GM21367 (cell line): Measurements from ENCODE around the gene RPH3AL.

Experiments
- ATAC-seq: cut with Tn5 transposase; IDR thresholded peaks from one replicate; pipeline ENCODE4 v1.9.1; 2021; ENCODE audit not compliant: unreplicated experiment

RPH3AL gene

DNA sequence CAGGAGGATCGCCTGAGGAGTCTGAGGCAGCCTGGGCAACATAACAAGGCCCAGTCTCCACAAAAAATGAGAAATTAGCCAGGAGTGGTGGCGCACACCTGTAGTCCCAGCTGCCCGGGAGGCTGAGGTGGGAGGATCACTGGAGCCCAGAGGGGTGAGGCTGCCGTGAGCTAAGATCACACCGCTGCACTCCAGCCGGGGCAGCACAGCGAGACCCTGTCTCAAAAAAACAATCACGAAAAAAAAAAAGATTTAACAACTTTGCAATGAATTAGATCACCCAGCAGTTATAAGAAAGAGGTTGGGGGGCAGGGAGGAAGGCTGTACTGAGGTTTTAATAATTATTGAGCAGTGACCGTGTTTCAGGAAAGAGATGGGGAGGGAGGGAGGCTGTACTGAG lies 49.4 kb downstream of the RPH3AL start:
- no peak for ATAC-seq

DNA sequence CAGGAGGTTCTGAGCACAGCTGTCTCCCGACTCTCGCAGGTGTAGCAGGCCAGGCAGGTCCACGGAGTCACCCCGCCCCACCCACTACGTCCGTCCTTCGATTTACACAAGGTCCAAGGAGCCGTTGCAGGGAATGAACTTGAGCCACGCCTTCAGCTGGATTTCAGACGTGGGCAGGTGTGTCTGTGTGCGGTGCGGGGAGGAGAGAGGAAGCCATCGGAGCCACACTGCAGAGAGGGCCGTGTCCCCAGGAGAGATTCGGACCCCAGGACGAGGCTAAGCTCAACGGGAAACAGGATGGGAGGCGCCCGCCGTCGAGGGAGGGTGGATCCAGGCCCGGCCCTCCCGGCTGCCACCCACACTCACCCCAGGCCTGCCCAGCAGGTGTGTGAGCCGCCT lies 50.3 kb downstream of the RPH3AL start:
- ATAC-seq, result no peak

DNA sequence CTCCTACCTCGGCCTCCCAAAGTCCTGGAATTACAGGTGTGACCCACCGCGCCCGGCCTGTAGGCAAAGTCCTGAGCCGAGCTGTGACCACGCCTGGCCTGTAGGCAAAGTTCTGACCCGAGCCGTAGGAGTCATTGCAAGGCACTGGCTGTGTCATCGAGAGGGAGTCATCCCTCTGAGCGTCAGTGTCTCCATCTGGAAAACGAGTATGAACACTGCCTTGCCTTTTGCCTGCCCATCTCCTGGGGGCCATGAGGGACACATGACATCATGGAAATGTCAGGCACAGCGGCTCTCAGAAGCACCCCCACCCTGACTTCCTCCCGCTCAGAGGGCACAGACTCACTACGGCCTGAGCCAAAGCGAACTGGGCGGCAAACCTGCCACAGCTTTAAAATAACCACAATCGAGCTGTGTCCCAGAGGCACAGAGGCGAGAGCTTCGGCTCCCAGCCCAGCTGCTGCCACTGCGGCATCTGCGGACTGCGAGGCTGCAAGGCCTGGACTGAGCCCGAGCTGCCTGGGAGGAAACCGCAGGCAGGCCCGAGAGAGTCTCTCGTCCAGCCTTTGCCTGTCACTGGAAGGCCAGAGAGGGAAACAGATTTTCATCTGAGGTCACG lies 50.8 kb downstream of the RPH3AL start:
- ATAC-seq, result no peak

DNA sequence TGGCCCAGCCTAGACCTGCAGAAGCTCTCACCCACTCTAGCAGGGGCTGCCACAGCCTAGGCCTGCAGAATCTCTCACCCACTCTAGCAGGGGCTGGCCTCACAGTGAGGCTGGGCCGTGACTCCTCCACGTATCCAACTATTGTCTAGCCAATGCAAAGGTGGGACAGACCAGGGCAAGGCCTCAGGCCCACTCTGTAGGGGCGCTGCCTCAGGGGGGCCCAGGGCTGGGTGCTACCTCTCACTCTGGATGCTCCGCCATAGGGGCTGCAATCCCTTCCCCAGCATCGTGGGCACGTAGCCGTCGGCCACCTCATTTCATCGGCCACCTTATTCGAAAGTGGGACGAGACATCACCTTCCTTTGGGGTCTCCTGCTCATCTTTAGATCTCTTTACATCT lies 51.7 kb downstream of the RPH3AL start:
- ATAC-seq, result no peak

DNA sequence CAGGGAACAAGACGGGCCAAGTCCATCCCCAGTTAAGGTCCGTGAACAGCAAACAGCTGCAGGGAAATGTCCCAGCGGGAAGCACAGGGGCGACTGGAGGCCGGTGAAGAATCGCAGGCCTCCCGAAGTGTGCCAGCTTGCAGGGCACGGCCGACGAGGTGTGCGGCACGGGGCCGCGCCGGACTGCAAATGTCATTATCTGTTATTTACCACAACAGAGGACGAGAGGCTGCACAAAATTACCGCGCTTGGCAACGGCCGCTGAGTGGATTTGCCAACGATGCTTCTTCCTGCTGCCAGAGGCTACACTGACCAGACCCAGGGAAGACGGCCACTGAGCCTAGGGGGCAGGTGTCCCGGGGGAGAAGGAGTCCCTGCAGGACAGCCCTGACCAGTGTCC lies 53.1 kb downstream of the RPH3AL start:
- ATAC-seq, result no peak

DNA sequence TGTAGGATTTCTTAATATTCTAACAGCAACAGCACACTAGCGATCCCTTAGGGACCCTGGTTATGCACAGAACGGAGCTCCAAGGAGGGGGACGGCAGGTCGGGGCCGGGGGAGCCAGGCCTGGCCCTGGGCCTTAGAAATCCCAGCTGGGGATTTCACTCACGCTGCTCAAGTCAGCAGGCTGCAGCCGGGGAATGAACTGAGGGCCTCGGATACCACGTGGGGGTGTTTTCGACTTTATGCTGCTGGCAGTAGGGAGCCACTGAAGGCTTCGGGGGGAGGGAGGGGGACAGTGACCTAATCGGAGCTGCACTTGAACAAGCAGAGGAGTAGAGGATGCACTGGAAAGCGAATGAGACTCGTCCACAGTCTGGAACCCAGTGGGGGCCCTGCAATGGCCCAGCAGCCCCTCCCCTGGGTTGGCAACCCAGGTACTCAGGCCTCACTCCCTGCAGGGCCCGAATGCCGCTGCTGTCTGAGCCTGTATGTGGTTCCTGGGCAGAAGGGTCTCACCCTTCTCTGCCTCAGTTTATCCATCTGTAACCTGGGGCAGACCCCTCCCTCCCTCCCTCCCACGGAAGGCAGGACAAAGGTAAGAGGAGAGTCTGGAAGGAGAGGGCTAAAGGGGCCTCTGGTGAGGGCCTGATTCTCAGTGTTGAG lies 53.7 kb downstream of the RPH3AL start:
- ATAC-seq, result no peak

DNA sequence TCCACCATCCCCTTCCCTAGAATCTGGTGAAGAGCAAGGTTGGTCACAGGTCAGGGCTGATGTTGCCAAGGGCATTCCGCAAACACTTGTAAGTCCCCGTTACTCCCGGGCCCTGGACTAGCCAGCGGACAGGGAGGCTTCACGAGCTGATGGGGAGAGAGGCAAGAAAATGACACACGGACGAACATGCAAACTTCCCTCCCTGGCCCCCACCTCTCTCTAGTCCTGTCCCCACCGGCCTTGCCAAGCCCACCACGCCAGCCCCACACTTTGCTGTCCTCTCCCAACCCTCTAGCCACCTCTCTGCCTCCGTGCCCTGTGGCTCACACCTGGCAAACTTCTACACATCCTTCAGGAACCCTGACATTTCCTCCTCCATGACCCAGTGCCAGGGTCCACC lies 54.8 kb downstream of the RPH3AL start:
- ATAC-seq, result no peak

DNA sequence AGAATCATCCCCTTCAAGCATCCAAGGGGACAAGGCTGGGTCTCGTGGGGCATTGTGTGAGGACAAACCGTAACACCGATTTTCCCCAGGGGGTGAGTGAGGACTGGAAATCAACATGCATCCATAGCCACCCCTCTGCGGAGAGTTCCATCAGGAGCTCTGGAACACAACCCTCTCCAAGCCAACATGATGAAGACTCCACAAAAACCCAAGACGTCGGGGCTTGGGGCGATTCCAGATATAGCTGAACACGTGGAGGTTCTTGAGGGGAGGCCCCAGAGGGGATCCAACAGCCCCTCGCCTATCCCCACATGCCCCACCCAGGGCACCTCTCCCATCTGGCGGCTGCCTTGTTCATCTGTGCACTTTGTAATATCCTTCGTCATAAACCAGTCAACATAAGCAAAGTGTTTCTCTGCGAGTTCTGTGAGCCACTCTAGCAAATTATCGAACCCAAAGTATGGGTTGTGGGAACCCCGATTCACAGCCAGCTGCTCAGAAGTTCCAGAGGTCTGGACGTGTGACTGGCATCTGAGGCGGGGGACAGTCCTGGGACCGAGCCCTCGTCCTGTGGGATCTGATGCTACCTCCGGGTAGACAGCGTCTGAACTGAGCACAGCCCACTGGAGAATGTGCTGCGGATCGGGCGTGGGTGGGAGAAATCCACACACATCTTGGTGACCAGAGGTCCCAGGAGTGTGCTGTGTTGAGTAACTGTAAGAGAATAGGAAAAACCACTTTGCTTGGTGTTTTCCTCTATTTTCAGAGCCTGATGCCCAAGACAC lies 55.5 kb downstream of the RPH3AL start:
- ATAC-seq, result no peak

DNA sequence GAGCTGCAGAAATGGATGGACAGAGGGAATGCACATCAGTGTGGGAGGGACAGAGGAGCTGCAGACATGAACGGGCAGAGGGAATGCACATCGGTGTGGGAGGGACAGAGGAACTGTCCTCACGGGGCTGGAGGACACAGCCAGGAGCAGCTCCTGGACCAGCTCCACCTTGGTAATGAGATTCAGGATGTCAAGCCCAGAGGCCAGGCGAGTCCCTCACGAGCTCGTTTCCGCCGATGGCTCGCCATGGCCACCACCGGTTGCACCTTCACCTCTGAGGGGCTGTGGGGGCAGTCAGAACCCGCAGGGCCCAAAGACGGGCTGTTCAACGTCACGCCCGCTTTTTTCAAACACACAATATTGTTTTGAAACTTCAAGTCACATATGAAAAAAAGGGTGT lies 56.2 kb downstream of the RPH3AL start:
- ATAC-seq, result no peak

DNA sequence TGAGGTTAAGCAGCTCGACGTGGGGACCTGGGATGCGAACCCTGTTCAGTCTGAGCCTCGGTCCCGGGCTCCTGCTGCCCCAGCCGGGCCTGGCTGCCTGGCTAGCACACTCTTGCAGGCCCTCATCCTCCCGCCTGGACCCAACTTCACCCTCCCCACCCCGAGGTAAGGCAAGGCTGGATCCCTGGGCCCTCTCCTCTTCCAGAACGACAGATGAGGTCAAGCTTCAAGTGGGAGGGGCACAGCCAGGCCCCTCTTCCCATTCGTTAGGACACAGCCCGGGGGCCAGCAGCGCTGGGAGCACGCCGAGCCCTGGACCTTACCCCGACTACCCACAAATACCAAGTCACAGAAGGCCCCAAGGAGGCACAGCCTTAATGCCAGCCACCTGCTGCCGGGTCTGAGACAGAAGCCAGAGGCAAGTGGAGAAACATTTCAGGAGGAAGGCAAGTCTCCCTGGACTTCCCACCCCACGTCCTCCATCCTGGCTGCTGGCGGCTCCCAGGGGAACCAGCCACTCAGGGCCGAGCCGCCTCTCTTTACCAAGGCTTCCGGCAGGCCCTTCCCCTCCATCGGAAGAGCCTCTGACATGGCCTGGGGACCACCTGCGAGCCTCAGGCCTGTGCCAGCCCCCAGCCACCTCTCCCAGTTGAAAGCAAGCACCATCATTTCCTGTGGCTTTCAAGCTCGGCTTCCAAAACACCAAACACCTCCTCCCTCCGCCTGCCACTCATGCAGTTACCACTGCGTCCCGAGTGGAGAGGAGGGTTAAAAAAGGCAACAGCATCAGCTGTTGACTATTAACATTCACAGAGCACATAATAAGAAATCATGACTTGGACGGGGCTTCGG lies 59.9 kb downstream of the RPH3AL start:
- no peak for ATAC-seq

DNA sequence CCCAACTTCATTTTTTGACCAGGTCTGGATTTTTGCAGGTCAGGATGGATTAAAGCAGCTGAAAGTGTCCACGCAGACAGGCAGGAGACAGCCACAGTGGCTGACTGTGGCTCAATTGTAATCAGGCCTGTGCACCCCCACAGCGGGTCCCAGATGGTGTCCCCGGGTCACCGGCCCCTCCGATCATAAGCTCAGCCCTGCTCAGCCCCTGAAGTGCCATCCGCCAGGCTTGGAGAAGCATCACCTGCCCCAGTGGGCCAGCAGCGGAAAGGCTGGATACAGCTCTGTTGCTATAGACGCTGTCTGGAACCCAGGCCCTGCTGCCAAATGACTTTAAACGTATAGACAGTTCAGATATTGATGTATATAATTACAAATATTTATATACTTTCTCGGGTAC lies 60.6 kb downstream of the RPH3AL start:
- no peak for ATAC-seq

DNA sequence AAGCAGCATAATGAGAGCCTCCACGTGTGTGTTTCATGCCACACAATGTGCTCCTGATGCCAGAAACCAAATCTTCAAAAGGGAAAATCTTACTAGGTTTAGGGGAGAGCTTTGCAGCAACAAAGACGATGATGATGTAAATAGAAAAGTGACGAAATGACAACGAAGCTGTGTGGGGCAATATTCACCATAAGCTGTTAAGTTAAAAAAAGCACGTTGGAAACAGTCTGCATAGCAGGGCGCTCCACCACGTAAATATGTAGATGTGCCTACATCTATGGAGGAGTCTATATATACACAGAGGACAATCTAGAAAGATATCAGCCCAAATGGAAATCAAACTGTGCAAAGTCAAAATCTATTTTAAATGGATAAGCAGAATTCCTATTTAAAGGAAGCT lies 61.0 kb downstream of the RPH3AL start:
- ATAC-seq, result no peak

DNA sequence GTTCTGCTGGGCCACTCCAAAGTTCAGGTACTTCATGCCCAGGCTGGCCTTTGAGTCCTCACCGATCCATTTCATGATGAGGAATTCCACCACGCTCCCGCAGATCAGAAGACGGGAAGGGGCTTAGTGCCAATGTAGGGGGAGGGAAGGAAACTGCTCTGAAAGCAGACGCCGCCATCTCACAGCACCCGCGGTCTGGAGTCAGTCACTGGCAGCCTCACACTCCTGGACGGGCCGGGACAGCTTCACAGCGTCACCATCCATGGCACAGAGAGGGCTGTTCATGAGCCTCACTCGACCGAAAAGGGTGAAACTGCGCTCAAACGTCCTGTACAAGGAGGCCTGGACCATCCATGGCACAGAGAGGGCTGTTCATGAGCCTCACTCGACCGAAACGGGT lies 62.0 kb downstream of the RPH3AL start:
- no peak for ATAC-seq

DNA sequence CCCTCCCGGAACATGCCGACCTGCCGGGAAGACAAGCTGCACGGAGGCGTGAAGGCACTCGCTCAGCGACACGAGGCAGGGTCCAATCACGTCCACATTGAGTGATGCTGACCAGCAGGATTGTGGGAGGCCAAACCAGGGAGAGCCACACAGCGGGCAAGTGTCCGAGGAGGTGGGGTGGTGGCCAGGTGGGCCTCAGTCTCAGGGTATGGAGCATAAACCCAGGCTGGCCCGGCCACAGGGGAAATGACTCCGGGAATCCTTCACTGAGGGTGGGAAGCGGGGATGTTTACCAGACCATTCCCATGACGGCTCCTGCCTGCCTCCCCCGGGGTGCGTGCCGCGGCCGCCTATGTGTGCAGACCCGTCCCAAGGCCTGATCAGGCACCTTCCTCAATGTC lies 62.5 kb downstream of the RPH3AL start:
- ATAC-seq, result no peak

DNA sequence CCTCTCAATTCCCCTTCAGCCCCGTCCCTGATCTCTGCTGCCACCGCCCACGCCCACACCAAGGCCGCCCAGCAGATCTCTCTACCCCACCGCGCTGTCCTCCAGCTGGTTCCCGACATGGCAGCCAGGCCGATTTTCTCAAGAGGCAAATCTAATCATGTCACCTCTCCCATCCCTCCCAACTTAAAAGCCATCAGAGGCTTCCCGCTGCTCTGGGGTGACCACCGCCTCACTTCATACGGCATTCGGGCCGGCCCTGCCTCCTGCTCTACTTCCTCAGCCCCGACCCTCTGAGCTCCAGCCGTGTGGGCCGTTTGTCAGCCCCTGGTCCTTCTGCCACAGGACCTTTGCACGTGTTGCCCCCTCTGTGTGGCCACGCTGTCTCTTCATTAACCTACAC lies 63.2 kb downstream of the RPH3AL start:
- no peak for ATAC-seq

DNA sequence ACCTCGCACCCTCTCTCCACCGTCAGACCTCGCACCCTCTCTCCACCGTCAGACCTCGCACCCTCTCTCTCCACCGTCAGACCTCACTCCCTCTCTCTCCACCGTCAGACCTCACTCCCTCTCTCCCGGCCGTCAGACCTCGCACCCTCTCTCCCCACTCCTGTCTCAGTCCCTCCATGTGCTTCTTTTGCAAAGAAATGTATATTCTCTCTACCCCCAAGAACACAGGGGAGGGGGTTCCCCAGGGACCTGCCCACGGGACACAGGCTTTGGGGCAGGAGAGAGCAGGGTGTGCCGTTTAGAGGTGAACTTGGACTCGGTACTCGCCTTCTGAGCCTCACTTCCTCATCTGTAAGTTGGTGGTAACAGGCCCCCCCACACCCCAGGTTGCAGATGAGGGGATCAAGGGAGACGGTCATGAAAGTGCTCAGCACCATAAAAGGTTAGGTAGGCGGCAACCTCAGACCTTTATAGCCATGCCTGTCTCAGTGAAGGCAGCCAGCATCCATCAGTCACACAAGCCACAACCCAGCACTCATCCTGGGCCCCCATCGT lies 63.7 kb downstream of the RPH3AL start:
- ATAC-seq, result no peak

DNA sequence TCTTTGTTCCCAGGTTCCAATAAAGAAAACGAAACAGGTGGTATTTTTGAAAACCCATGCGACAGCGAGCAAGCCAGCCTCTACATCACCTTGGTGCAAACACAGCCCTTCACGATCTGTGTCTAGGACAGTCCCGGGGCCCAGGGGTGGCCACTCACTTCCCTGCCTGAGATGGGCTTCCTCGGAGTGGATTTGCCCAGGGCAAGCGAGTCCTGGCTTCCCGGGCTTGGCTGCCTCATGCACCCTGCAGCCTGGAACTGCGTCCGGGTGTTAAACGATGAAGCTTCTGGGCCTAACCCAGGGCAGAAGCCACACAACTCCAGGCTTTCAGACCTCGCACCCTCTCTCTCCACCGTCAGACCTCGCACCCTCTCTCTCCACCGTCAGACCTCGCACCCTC lies 66.0 kb downstream of the RPH3AL start:
- no peak for ATAC-seq

DNA sequence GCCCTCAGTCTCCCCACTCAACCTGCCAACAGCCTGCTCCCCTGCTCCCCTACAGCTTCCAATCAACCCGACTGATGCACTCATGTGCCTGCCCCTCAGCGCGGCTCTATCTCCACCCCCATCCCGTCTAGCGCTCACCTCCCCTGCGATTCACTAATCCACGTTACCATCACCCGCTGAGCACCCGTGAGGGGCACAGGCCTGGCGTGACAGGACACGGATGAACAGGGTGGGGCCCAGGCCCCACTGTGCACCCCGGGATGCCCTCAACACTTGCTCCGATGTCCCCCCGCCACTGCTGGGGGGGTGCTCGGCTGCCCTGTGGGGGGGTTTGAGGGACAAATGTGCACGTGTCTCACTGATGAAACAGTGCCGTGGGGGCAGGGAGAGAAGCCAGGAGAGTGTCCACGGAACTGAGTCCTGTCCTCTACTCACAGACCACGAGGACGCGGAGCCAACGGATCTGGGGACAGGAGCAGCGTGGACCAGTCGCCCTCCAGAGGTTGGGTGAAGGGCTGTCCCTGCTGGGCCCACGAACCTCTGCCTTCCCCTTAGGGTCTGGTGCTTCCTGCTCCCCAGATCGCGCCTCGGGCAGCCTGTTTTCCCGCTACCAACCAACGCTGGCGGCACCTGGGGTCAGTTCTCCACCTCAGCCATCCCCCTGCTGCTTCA lies 66.7 kb downstream of the RPH3AL start:
- no peak for ATAC-seq

DNA sequence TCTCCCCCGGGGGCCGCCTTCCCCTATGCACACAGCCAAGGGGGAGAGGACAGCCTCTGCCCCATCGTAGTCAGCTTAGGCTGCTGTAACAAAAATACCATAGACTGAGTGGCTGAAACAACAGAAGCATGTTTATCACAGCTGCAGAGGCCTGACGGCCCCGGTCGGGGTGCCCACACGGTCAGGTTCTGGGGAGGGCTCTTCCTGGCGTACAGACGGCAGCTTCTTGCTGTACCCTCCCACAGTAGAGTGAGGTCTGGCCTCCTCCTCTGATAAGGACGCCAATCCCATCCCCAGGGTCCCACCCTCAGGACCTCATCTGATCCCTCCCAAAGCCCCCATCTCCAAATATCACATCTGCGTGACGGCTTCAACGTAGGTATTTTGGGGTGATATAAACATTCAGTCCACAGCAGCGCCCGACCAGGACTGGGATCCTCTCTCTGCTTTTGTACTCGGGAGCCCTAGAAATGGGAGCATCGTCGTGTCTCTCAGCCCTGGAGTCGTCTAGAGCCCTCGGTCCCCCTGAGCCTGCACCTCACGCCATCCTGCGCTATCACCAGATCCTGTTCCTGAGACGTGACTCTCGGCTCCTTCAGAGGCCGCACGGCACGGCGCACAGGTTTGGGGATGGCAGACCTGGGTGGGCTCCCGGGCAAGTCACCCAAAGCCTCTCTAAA lies 67.8 kb downstream of the RPH3AL start:
- ATAC-seq, result no peak
